ENCODE measurements around the gene RFTN1.
A peak's percentile ranks its signal among the peaks of the same experiment; 100 is the strongest.

Gene RFTN1

DNA sequence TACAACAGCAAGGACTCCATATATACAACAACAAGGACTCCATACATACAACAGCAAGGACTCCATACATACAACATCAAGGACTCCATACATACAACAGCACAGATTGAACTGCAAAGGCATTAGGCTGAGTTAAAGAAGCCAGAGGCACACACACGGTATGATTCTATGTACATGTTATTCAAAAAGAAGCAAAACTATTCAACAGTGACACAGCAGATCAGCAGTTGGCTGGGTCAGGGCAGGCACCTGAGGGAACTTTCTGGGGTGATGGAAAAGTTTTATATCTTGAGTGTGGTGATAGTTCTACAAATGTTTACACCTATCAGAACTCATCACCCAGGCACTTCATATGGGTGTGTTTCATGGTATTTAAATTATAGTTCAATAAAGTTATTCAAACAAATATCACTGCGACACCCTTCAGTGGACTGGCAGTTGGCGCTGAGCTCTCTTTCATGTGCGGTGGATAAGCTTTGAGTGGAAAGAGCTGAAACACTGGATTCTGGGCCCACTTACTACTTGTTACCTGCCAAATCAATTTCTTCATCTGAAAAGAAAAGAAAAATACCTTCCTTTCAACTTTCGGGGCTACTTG, 28.0 kb downstream of the RFTN1 start:
- no peak for DNase-seq

DNA sequence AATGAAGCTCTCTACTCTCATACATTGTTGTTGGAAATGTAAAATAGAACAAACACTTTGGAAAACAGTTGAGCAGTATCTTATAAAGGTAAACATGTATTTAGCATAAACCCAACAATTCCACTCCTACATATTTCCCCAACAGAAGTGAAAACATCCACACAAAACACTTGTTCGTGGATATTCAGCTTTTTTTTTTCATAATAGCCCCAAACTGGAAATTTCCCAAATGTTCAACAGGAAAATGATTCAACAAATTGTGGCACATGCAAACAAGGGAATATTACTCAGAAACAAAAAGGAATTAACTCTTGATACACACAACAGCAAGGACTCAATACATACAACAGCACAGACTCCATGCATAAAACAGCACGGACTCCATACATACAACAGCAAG, 28.5 kb downstream of the RFTN1 start:
- no peak for DNase-seq

DNA sequence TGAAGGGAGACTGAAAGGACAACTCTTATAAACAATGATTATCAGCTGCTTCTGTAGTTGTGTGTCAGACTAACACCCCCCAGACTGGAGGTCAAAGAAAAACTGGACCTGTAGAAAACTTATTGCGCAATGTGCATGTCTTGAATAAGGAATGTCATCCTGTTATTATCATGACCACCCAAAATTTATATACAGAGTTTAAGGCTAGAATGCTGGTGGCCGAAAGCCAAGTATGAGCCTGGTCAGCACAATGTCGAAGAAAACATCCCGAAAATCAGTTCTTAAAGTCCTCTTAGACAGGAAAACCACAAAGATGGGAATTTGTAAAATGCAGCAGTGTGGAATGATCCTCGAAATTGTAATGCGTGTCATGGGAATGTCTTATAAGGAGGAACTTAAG, 29.3 kb downstream of the RFTN1 start:
- no peak for DNase-seq

DNA sequence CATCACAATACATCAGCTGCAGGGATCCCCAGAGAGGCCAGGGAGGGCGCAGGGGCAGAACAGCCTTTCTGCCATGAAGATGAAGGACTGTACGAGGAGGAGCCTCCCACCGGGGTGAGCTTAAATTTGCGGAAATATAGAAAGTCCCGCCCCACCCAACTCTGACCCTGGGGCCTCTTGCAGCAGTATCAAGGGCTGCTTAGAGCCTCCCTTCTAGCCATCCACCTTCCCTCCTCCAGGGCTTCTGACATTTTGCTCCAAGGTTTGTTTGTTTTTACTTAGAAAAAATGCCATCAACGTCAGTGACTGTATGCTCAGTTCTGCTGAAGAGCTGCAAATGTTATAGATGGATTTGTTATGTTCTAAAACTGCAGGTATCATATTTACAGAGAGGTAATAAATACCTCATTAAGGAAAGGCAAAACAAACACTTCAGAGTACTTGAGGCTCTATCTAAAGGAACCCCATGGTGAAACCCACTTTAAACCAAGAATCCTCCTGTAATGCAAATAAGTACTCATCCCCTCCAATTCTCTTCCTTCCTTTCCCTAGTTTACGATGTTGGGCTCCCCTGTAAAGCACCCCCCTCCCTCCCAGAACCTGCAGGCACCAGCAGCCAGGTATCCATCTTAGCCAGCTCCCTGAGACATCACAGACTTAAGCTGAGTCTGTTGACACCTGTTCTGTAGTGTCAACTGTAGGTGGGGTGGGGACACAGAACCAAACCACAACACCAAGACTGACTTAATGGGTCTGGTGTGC, 30.5 kb downstream of the RFTN1 start:
- DNase-seq, result no peak

DNA sequence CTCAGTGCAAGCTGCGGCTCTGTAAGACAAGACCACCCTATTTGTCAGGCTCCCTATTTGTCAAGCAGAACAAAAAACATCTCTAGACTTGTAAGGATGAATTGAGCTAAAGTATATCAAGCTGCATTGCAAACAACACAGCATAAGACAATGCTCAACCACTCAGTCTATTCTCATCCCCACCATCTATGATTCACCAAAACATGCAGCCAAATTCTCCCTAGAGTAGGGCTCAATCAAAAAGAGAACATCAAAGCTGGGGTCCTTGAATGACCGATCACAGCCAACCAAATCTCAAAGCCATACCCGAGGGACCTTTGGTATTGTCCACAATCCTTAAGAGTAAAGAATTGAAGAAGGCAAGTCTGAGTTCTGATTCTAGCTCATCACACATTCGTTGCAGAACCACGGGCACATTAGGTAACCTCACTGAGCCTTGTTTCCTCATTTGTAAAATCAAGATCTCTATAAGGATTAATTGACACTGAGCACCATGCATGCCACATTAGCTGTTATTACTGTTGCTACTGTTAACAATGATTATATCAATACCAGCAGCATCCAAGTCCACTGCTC, 31.2 kb downstream of the RFTN1 start:
- no peak for DNase-seq

GRCh38 chr3:16481546-16481897, 32.0 kb downstream of the RFTN1 start:
- DNase-seq, result no peak

- no peak for DNase-seq
Observed at GRCh38 chr3:16480861-16481545, 32.5 kb downstream of the RFTN1 start.

GRCh38 chr3:16478516-16478915, 35.0 kb downstream of the RFTN1 start:
- no peak for DNase-seq

DNA sequence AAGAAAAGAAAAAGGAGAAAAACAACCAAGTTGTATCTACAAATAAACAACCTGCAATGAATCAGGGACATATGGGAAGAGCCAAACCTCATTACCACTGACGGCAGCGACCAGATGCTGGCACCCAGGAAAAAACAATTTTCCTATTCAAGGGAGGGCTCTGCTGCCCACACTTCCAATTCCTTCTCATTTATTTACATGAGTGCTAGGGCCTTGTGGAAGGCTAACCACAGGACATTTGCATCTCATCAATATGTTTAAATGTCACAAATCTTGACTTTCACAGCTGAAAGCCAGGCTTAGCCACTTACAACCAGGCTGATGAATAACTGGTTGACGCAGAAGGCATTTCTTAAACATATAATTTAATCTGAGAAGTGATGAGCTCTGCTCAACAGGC, 36.0 kb downstream of the RFTN1 start:
- DNase-seq, result no peak

- no peak for DNase-seq
Observed at GRCh38 chr3:16477056-16477455, 36.4 kb downstream of the RFTN1 start.

- no peak for DNase-seq
Observed at GRCh38 chr3:16476636-16477035, 36.9 kb downstream of the RFTN1 start.

- no peak for DNase-seq
Observed at GRCh38 chr3:16475766-16476165, 37.7 kb downstream of the RFTN1 start.

- DNase-seq, result no peak
Observed at GRCh38 chr3:16474920-16475319, 38.6 kb downstream of the RFTN1 start.

DNA sequence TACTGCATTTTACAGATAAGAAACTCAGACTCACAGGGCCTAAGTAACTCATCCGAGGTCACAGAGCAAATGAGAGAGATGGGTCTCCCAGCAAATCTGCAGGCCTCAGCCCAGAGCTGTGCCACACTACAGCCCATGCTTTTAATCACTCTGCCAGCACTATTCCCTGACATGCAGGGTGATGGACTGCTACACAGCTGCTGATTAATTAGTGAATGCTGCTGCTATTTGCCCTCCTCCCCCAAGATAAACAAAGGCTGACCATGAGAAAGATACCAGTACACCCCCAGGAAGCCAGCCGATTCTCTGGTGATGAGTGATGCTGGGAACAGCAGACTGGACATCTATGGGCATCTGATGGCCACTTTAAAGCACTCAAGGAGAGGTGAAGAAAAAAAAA, 39.3 kb downstream of the RFTN1 start:
- no peak for DNase-seq

DNA sequence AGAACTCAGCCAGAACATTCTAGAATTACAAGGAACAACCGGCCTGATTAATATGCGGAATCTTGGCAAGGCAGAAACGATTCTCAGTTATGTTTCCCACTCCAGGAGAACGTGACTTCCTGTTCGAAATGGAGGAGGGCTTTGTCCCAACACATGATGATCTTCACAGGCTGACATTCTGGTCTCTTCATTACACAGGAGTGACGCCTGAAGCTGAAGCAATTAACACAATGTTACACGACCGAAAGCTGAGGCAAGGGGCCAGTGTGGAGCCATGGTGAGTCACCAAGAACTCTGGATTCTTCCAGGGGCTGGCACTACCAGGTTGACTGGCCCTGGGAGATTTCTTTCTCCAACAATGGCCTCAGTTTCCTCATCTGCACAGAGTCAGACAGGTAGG, 40.9 kb downstream of the RFTN1 start:
- DNase-seq, result no peak

GRCh38 chr3:16471897-16472296, 41.6 kb downstream of the RFTN1 start:
- no peak for DNase-seq

GRCh38 chr3:16470590-16470989, 42.9 kb downstream of the RFTN1 start:
- DNase-seq, result no peak

DNA sequence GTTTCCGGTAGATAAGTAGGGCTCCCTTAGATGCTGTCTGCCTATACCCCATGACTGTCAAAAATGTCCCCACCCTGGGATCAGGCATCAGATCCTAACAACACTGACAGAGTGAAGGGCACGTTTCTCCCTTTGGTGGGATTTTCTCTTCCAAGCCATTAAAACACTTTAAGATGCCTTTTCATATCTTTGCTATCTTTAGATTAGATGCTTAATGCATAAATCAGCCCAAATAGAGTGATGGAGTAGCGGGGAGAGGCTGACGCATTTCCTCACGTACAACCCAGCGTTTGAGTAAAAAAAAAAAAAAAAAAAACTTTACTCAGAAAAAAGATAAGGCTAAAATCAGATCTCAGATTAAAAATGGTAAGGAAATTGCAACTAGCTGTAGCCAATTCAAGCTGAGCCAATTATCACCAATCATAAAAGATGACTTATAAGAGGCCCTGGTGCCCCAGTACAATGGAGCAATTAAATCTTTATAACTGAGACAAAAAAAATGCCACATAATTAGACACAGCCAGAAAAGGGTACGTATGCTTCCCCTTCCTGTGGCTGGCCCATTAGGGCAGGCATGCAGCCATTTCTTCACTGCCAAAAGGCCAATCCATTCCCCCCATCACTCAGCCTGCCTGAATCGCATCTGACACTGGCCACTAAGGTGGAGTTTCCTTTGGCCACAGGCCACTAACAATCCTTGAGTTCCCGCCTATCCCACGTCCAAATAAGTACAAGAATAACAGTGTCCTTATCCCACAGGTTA, 45.0 kb downstream of the RFTN1 start:
- DNase-seq, result no peak

- no peak for DNase-seq
Observed at GRCh38 chr3:16468002-16468335, 45.5 kb downstream of the RFTN1 start.

DNA sequence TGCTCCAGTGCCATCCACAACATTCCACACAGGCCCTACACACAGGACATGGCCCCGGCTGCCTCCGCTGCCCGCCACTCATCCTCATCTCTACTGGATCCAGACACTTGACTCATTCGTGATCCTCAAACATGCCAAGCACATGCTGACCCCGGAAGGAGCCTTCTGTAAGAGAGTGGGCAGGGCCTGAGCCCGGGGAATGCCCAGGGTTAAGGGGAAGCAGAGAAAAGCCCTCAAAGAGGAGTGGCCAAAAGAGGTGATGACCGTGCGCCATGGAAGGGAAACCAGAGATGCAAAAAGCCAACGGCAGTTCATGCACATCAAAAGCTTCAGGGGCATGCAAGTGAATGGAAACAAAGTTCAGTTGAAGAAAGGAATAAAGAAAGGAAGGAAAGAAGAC, 46.1 kb downstream of the RFTN1 start:
- DNase-seq, result peak; percentile 17 to 19

GRCh38 chr3:16466822-16467221, 46.7 kb downstream of the RFTN1 start:
- no peak for DNase-seq

DNA sequence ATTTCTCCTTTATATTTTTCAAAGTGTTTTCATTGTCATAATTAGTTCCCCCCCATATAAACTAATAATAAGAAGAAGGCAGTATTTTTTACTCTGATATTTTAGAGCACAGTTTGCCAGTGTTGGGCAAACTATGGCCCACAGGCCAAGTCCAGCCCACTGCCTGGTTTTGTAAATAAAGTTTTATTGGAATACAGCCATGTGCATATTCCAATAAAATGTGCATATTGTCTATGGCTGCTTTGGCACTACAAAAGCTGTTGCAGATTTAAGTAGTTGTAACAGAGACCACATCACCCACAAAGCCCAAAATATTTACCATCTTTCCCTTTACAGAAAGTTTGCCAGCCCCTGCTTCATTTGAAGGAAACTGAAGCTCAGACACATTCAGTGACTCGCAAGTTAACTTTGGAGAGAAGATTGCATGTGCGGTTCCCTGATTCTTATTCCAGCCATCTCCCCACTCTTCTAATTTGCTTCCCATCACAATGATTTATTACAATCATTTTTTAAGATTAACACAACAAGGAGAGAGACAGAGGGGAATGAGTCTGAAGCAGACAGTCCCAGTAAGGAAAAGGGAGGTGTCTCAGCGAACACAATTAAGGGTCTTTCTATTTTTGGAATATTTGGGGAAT, 48.9 kb downstream of the RFTN1 start:
- no peak for DNase-seq

- no peak for DNase-seq
Observed at GRCh38 chr3:16463914-16464313, 49.6 kb downstream of the RFTN1 start.
